GM12891 (cell line): ENCODE measurements around the gene SCUBE1.

Experiments used
- POLR2A ChIP-seq: IDR thresholded peaks from 2 replicates; pipeline ENCODE4 v1.6.1; 2011; ENCODE audit warnings: low read depth, low read length, control low read depth
- POLR2AphosphoS5 ChIP-seq: IDR thresholded peaks from 2 replicates; pipeline ENCODE4 v1.6.1; 2011; ENCODE audit warnings: low read depth, low read length, control low read depth
- POU2F2 ChIP-seq: IDR thresholded peaks from 2 replicates; pipeline ENCODE4 v1.6.1; 2011; ENCODE audit warnings: low read depth, mild to moderate bottlenecking, control low read depth, low read length, moderate library complexity
- SPI1 ChIP-seq: IDR thresholded peaks from 2 replicates; pipeline ENCODE4 v1.6.1; 2011; ENCODE audit warnings: low read depth, low read length, control low read depth
- TAF1 ChIP-seq: IDR thresholded peaks from 2 replicates; pipeline ENCODE4 v1.6.1; 2011; ENCODE audit warnings: low read depth, low read length, control low read depth

DNA sequence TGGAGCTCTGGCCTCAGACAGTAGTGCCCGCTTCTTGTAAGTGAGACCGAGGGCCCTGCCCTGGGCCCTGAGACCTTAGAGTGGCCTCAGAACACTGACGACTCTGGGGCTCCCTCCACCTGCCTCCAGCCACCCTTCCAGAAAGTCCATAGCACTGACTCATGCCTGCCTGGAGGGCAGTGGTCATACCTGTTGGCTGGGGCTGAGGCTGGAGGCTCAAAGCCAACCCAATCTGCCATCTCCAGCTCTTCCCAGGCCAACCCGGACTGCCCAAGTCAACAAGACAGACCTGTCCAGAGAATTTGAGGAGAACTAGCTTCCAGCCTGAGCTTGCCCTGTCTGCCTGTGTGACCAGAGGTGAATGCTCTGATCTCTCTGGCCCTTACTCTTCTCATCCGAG lies 89.3 kb downstream of the SCUBE1 start:
- TF ChIP-seq POLR2AphosphoS5 (no peak), POU2F2 (no peak), TAF1 (no peak), POLR2A (no peak), SPI1 (no peak)
